ENCODE results near the gene UBE2C.

UBE2C gene

DNA sequence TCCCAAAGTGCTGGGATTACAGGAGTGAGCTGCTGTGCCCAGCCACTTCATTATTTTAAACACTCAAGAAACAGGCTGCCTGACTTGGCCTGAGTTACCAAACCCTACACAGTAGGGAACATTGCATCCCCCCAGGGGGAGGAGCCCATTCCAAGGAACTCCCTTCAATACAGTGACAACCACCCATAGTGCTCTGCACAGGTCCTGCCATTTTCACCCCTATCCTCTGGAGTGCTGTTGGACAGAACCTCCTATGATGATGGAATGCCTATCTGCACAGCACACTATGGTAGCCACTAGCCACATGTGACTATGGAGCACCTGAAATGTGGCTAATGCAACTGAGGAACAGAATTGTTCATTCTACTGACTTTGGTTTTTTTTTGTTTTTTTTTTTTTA is 33.0 kb downstream of the UBE2C start:
- no peaks in the 10 kb centered on the region for H3K9me2 ChIP-seq (replicated peaks; ENCODE audit: insufficient read depth, low read length)
- no peaks in the 10 kb centered on the region for H3K4me1 ChIP-seq (ENCODE audit: low read length)
- H3K36me3 ChIP-seq (replicated peaks; ENCODE audit: insufficient read depth, low read length): no peaks in the 10 kb centered on the region

GRCh38 chr20:45848421-45848820 is 36.0 kb downstream of the UBE2C start:
- H3F3A ChIP-seq (ENCODE audit: insufficient read depth, low read length): no peaks in the 10 kb centered on the region
- no peaks in the 10 kb centered on the region for H3K36me3 ChIP-seq (replicated peaks; ENCODE audit: insufficient read depth, low read length)
- no peak overlapping the region for H3K4me2 ChIP-seq (ENCODE audit: low read depth, low read length)
- H4K20me1 ChIP-seq (ENCODE audit: insufficient read depth, low read length): no peaks in the 10 kb centered on the region
- no peak overlapping the region for H3K9ac ChIP-seq (ENCODE audit: low read length)
- no peaks in the 10 kb centered on the region for H3K4me1 ChIP-seq (ENCODE audit: low read length)
- TF ChIP-seq CTCF (IDR thresholded peaks at IDR 0.05; ENCODE audit: low read length) (no peak), EZH2 (optimal IDR thresholded peaks at IDR 0.05; ENCODE audit: low read depth, low read length) (no peak), EZH2phosphoT487 (IDR thresholded peaks at IDR 0.05; ENCODE audit: low read length) (no peak)
- H3K79me2 ChIP-seq (ENCODE audit: low read length): no peaks in the 10 kb centered on the region
- no peaks in the 10 kb centered on the region for H3K9me3 ChIP-seq (replicated peaks; ENCODE audit: insufficient read depth, low read length)
- H3K9me2 ChIP-seq (replicated peaks; ENCODE audit: insufficient read depth, low read length): no peaks in the 10 kb centered on the region
- DNase-seq: no peak
- no peak overlapping the region for H3K27ac ChIP-seq (ENCODE audit: low read length)
- no peak overlapping the region for H3K4me3 ChIP-seq (ENCODE audit: low read length)
- no peak overlapping the region for H2AFZ ChIP-seq (ENCODE audit: low read length)
- H3K27me3 ChIP-seq (replicated peaks; ENCODE audit: insufficient read depth, low read length): no peaks in the 10 kb centered on the region

More for the DNA sequence above, 33.0 kb downstream of the UBE2C start:
- H4K20me1 ChIP-seq (ENCODE audit: insufficient read depth, low read length): no peaks in the 10 kb centered on the region
- no peak overlapping the region for H2AFZ ChIP-seq (ENCODE audit: low read length)
- no peak overlapping the region for H3K27ac ChIP-seq (ENCODE audit: low read length)
- TF ChIP-seq EZH2phosphoT487 (IDR thresholded peaks at IDR 0.05; ENCODE audit: low read length) (no peak), EZH2 (optimal IDR thresholded peaks at IDR 0.05; ENCODE audit: low read depth, low read length) (no peak), CTCF (IDR thresholded peaks at IDR 0.05; ENCODE audit: low read length) (no peak)
- no peak overlapping the region for H3K4me3 ChIP-seq (ENCODE audit: low read length)
- H3F3A ChIP-seq (ENCODE audit: insufficient read depth, low read length): no peaks in the 10 kb centered on the region
- H3K9me3 ChIP-seq (replicated peaks; ENCODE audit: insufficient read depth, low read length): no peaks in the 10 kb centered on the region
- H3K4me2 ChIP-seq (ENCODE audit: low read depth, low read length): no peak overlapping the region
- no peaks in the 10 kb centered on the region for H3K27me3 ChIP-seq (replicated peaks; ENCODE audit: insufficient read depth, low read length)
- DNase-seq: no peak
- H3K9ac ChIP-seq (ENCODE audit: low read length): no peak overlapping the region
- no peaks in the 10 kb centered on the region for H3K79me2 ChIP-seq (ENCODE audit: low read length)

- no peaks in the 10 kb centered on the region for H3K27me3 ChIP-seq (replicated peaks; ENCODE audit: insufficient read depth, low read length)
- H3K27ac ChIP-seq (ENCODE audit: low read length): no peak overlapping the region
- H3K9me3 ChIP-seq (replicated peaks; ENCODE audit: insufficient read depth, low read length): no peaks in the 10 kb centered on the region
- no peak for TF ChIP-seq EZH2 (optimal IDR thresholded peaks at IDR 0.05; ENCODE audit: low read depth, low read length)
- no peak for TF ChIP-seq EZH2phosphoT487 (IDR thresholded peaks at IDR 0.05; ENCODE audit: low read length)
- no peak for TF ChIP-seq CTCF (IDR thresholded peaks at IDR 0.05; ENCODE audit: low read length)
- no peaks in the 10 kb centered on the region for H3K4me1 ChIP-seq (ENCODE audit: low read length)
- no peaks in the 10 kb centered on the region for H4K20me1 ChIP-seq (ENCODE audit: insufficient read depth, low read length)
- no peaks in the 10 kb centered on the region for H3K9me2 ChIP-seq (replicated peaks; ENCODE audit: insufficient read depth, low read length)
- H3F3A ChIP-seq (ENCODE audit: insufficient read depth, low read length): no peaks in the 10 kb centered on the region
- no peaks in the 10 kb centered on the region for H3K36me3 ChIP-seq (replicated peaks; ENCODE audit: insufficient read depth, low read length)
- H3K79me2 ChIP-seq (ENCODE audit: low read length): no peaks in the 10 kb centered on the region
- H3K4me3 ChIP-seq (ENCODE audit: low read length): no peak overlapping the region
- no peak for DNase-seq
- H2AFZ ChIP-seq (ENCODE audit: low read length): no peak overlapping the region
- no peak overlapping the region for H3K4me2 ChIP-seq (ENCODE audit: low read depth, low read length)
- H3K9ac ChIP-seq (ENCODE audit: low read length): no peak overlapping the region
Measured at GRCh38 chr20:45848969-45849582, 36.6 kb downstream of the UBE2C start.

Measured in MM.1S (cell line).